HG02852 (cell line): ENCODE results near the gene STX7.

Experiments
- ATAC-seq: cut with Tn5 transposase; IDR thresholded peaks from one replicate; pipeline ENCODE4 v1.9.1; 2021; ENCODE audit warnings: mild to moderate bottlenecking, moderate library complexity; ENCODE audit not compliant: unreplicated experiment

STX7 gene

GRCh38 chr6:132506869-132507808 is 5.8 kb downstream of the STX7 start:
- ATAC-seq, result no peak

GRCh38 chr6:132506461-132506860 is 6.5 kb downstream of the STX7 start:
- ATAC-seq, result no peak

GRCh38 chr6:132505158-132505557 is 7.8 kb downstream of the STX7 start:
- ATAC-seq, result no peak

GRCh38 chr6:132504757-132505156 is 8.2 kb downstream of the STX7 start:
- no peak for ATAC-seq

GRCh38 chr6:132499757-132500156 is 13.2 kb downstream of the STX7 start:
- no peak for ATAC-seq

- ATAC-seq, result peak; percentile 63
These were observed 14.3 kb downstream of the STX7 start for GRCh38 chr6:132498638-132499037.

- no peak for ATAC-seq
These were observed 16.3 kb downstream of the STX7 start for GRCh38 chr6:132496519-132497180.

GRCh38 chr6:132495604-132496079 is 17.3 kb downstream of the STX7 start:
- ATAC-seq, result peak; percentile 41

GRCh38 chr6:132494954-132495353 is 18.0 kb downstream of the STX7 start:
- ATAC-seq, result peak; percentile 24

- no peak for ATAC-seq
These were observed 21.0 kb downstream of the STX7 start for GRCh38 chr6:132491881-132492280.

GRCh38 chr6:132491303-132491702 is 21.6 kb downstream of the STX7 start:
- no peak for ATAC-seq

- ATAC-seq, result peak; percentile 62
These were observed 22.3 kb downstream of the STX7 start for GRCh38 chr6:132490478-132491204.

GRCh38 chr6:132490024-132490423 is 22.9 kb downstream of the STX7 start:
- ATAC-seq, result peak; percentile 42

GRCh38 chr6:132489376-132489775 is 23.5 kb downstream of the STX7 start:
- ATAC-seq, result no peak

- no peak for ATAC-seq
These were observed 25.2 kb downstream of the STX7 start for GRCh38 chr6:132487762-132488161.

- ATAC-seq, result peak; percentile 23
These were observed 28.3 kb downstream of the STX7 start for GRCh38 chr6:132484680-132485018.

- ATAC-seq, result peak; percentile 76
These were observed 28.9 kb downstream of the STX7 start for GRCh38 chr6:132483779-132484679.

- ATAC-seq, result no peak
These were observed 30.3 kb downstream of the STX7 start for GRCh38 chr6:132482581-132482980.

GRCh38 chr6:132481189-132481588 is 31.7 kb downstream of the STX7 start:
- ATAC-seq, result no peak

GRCh38 chr6:132479131-132479530 is 33.8 kb downstream of the STX7 start:
- no peak for ATAC-seq
